ENCODE data around the gene CFAP91.

- TF ChIP-seq SIN3A (IDR thresholded peaks at IDR 0.05; ENCODE audit: borderline replicate concordance, insufficient read depth, low read depth, low read length) (no peak), CTCF (IDR thresholded peaks at IDR 0.05) (no peak)
Observed at GRCh38 chr3:119747357-119747756, 44.5 kb downstream of the CFAP91 start.
